ENCODE results near the gene RALGPS1. TPM values are rescaled to one million over a fixed set of nuclear protein-coding genes. Genes with fewer than 3 reads are reported as not detected.

Gene RALGPS1
- total and polyA plus RNA-seq, 4 donors: 34.4 to 80.9 (median 73.2) TPM

DNA sequence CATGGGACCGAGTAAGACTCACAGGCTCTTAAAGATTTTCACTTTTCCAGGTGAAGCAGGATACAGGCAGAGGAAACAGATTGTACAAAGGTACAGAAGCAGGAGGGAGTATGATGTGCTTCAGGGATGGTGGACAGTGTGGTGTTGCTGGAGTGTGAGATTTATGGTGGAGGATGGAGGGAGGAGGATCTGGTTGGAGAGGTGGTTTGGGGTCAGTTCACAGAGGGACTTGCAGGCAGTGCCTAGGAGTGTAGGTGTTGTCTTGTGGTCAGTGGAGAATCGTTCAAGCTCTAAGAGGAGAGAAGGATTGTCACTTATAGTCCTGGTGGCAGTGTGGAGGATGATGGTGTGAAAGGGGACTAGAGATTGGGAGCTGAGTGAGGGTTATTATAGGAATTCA lies 11.8 kb downstream of the RALGPS1 start:
- 91% methylated on average over 2 of the region's 2 CpGs for WGBS (ENCODE audit: insufficient coverage)
- Histone ChIP-seq H3K27ac (ENCODE audit: low read depth, low read length) (no peak overlapping the region), H3K27me3 (ENCODE audit: control insufficient read depth, insufficient read depth, low read length) (no peaks in the 10 kb centered on the region), H3K36me3 (ENCODE audit: control insufficient read depth, insufficient read depth, low read length) (no peaks in the 10 kb centered on the region), H3K9me3 (ENCODE audit: control insufficient read depth, insufficient read depth, low read length) (no peaks in the 10 kb centered on the region), H3K4me3 (ENCODE audit: low read depth, low read length) (no peak overlapping the region), H3K4me1 (ENCODE audit: control insufficient read depth, insufficient read depth, low read length) (no peaks in the 10 kb centered on the region)
- no peak for DNase-seq (ENCODE audit: low read depth in 4 of 6, low spot score in 6 of 6)

DNA sequence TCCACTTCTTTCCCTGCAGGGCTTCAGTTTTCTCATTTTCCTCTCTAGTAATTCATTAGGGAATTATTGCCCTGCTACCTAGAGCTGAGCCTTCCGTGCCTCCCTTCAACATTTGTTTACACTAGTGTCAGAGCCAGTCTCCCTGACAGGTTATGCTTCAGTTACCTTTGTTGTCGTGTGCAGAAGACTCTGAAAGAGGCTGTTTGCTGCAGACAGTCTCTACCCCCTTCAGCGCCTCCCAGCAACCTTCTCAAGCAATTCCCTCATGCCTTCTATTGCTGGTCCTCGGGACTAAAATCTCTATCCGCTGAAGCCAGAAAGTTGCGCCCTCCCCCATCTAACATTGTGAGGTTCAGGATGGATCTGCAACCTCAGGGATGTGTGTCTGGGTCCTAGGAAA lies 12.8 kb downstream of the RALGPS1 start:
- Histone ChIP-seq H3K4me1 (ENCODE audit: control insufficient read depth, insufficient read depth, low read length) (no peaks in the 10 kb centered on the region), H3K36me3 (ENCODE audit: control insufficient read depth, insufficient read depth, low read length) (no peaks in the 10 kb centered on the region), H3K9me3 (ENCODE audit: control insufficient read depth, insufficient read depth, low read length) (no peaks in the 10 kb centered on the region), H3K4me3 (ENCODE audit: low read depth, low read length) (no peak overlapping the region), H3K27me3 (ENCODE audit: control insufficient read depth, insufficient read depth, low read length) (no peaks in the 10 kb centered on the region), H3K27ac (ENCODE audit: low read depth, low read length) (no peak overlapping the region)
- DNase-seq (ENCODE audit: low read depth in 4 of 6, low spot score in 6 of 6): no peak
- WGBS (ENCODE audit: insufficient coverage): 49% methylated on average over 3 of the region's 6 CpGs

DNA sequence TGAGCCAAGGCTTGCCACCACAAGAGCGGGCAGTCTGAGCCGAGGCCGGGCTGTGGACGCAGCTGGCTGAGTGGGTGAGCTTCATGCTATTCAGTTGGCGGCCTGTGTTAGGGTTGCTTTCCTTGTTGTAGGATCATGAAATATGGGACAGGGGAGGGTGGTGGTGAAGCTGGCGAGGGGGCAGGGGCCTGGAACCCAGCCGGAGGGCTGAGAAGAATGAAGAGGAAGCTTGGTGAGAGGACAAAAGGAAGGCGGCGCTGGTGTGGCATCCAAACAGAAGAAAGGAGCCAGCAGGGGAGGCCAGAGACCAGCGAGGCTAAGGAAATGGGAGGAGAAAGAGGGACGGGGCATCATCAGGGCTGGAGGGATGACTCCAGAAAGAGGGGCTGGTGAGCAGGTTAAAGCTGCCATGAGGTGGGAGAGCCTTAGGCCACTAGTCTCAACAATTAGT lies 18.3 kb downstream of the RALGPS1 start:
- no peaks in the 10 kb centered on the region for H3K9me3 ChIP-seq (ENCODE audit: control insufficient read depth, insufficient read depth, low read length)
- peaks cover 7% of the 10 kb centered on the region for H3K36me3 ChIP-seq (ENCODE audit: control insufficient read depth, insufficient read depth, low read length)
- H3K27ac ChIP-seq (ENCODE audit: low read depth, low read length): no peak overlapping the region
- H3K4me3 ChIP-seq (ENCODE audit: low read depth, low read length): no peak overlapping the region
- peaks cover 7% of the 10 kb centered on the region for H3K4me1 ChIP-seq (ENCODE audit: control insufficient read depth, insufficient read depth, low read length)
- H3K27me3 ChIP-seq (ENCODE audit: control insufficient read depth, insufficient read depth, low read length): no peaks in the 10 kb centered on the region
- WGBS (ENCODE audit: insufficient coverage): 57% methylated on average over 11 of the region's 11 CpGs
- peak in 1 of 6 donors; percentile 34 for DNase-seq (ENCODE audit: low read depth in 4 of 6, low spot score in 6 of 6)

DNA sequence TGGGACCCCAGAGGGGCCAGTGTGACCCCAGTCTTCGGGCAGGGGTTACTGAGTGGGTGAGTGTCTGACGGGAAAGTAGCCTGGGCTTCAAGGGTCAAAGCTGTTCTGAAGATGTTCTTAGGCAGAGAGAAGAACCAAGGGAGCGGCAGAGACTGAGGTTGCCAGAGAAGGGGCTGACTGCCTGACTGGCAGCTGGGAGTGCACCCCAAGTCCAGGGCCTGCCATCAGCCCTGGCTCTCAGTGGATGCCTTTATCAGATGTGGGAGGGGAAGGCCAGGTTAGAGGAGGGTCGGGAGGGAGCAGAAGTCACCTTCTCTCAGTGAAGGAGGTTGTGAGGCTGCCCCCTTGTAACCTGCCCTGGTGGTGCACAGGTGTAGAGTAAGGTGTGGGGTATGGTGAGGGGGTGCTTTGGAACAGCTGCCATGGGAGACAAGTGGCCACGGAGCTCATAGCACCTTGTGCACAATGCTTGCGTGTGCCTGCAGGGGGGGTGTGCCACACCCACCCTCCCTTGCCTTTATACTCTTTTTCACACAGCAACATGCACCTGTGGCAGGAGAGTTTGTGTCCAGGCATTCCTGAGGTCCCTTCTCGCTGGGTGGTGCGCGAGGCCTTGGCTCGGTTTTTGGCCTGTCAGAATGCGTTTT lies 18.9 kb downstream of the RALGPS1 start:
- H3K36me3 ChIP-seq (ENCODE audit: control insufficient read depth, insufficient read depth, low read length): peaks cover 7% of the 10 kb centered on the region
- H3K4me1 ChIP-seq (ENCODE audit: control insufficient read depth, insufficient read depth, low read length): peaks cover 7% of the 10 kb centered on the region
- 84% methylated on average over 9 of the region's 11 CpGs for WGBS (ENCODE audit: insufficient coverage)
- DNase-seq (ENCODE audit: low read depth in 4 of 6, low spot score in 6 of 6): no peak
- H3K9me3 ChIP-seq (ENCODE audit: control insufficient read depth, insufficient read depth, low read length): no peaks in the 10 kb centered on the region
- H3K4me3 ChIP-seq (ENCODE audit: low read depth, low read length): no peak overlapping the region
- no peak overlapping the region for H3K27ac ChIP-seq (ENCODE audit: low read depth, low read length)
- no peaks in the 10 kb centered on the region for H3K27me3 ChIP-seq (ENCODE audit: control insufficient read depth, insufficient read depth, low read length)

DNA sequence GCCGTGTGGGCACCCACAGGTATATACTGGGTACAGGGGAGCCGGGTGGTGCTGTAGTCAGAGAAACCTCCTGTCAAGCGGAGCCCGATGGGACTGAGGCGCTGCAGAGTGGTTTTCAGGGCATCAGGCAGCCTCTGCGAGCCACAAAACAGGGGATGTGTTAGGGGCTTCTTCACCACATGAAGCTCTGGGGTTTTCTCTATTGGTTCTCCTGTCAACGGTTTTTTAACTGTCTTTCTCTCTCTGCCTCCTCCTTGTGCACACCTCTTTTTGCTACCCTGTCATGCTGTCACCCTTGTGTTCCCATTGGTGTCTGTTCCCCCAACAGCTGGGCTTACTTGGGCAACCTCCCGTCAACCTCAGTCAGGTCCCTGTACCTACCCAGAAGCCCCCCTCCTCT lies 19.9 kb downstream of the RALGPS1 start:
- WGBS (ENCODE audit: insufficient coverage): 94% methylated on average over 8 of the region's 8 CpGs

DNA sequence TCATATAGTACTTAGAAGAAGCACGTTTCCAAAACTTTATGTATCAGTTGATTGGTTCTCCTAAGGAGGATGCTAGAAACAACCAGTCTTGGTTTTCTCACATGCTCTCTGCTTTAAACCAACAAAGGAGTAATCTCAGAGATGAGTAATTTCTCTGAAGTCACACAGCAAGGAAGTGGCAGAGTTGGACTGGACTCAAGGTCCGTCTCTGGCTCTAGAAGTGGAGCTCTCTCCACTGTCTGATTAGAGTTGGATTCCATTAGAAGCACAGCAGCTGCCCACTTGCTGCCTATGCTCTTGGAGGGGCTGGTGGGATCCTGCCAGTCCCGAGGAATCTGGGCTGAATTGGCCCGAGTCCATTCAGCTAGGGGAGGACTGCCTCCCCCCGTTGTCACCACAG lies 21.0 kb downstream of the RALGPS1 start:
- DNase-seq (ENCODE audit: low read depth in 4 of 6, low spot score in 6 of 6): no peak
- no peak overlapping the region for H3K27ac ChIP-seq (ENCODE audit: low read depth, low read length)
- peaks cover 7% of the 10 kb centered on the region for H3K4me1 ChIP-seq (ENCODE audit: control insufficient read depth, insufficient read depth, low read length)
- no peak overlapping the region for H3K4me3 ChIP-seq (ENCODE audit: low read depth, low read length)
- H3K9me3 ChIP-seq (ENCODE audit: control insufficient read depth, insufficient read depth, low read length): no peaks in the 10 kb centered on the region
- 83% methylated on average over 4 of the region's 5 CpGs for WGBS (ENCODE audit: insufficient coverage)
- no peaks in the 10 kb centered on the region for H3K27me3 ChIP-seq (ENCODE audit: control insufficient read depth, insufficient read depth, low read length)
- H3K36me3 ChIP-seq (ENCODE audit: control insufficient read depth, insufficient read depth, low read length): peaks cover 7% of the 10 kb centered on the region

More for the DNA sequence above, 19.9 kb downstream of the RALGPS1 start:
- Histone ChIP-seq H3K27me3 (ENCODE audit: control insufficient read depth, insufficient read depth, low read length) (no peaks in the 10 kb centered on the region), H3K27ac (ENCODE audit: low read depth, low read length) (no peak overlapping the region), H3K9me3 (ENCODE audit: control insufficient read depth, insufficient read depth, low read length) (no peaks in the 10 kb centered on the region), H3K36me3 (ENCODE audit: control insufficient read depth, insufficient read depth, low read length) (peaks cover 7% of the 10 kb centered on the region), H3K4me1 (ENCODE audit: control insufficient read depth, insufficient read depth, low read length) (peaks cover 7% of the 10 kb centered on the region), H3K4me3 (ENCODE audit: low read depth, low read length) (no peak overlapping the region)
- no peak for DNase-seq (ENCODE audit: low read depth in 4 of 6, low spot score in 6 of 6)

DNA sequence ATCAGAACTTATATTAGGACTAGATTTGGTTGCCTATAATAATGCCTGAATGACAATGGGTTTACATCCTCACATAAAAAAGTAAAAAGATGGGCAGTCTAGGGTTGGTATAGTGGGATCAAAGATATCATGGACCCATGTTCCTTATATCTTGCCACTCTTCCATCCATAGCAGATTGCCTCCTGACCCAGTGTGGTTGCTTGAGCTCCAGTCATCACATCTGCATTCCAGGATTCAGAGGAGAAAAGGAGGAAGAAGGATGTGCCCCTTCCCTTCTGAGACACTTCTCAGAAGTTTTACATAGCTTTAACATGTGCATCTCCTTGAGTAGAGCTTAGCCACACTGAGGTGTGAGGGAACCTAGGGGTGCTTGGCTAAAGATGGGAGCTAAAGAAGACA lies 22.9 kb downstream of the RALGPS1 start:
- Histone ChIP-seq H3K9me3 (ENCODE audit: control insufficient read depth, insufficient read depth, low read length) (no peaks in the 10 kb centered on the region), H3K4me3 (ENCODE audit: low read depth, low read length) (no peak overlapping the region), H3K4me1 (ENCODE audit: control insufficient read depth, insufficient read depth, low read length) (peaks cover 7% of the 10 kb centered on the region), H3K27me3 (ENCODE audit: control insufficient read depth, insufficient read depth, low read length) (no peaks in the 10 kb centered on the region), H3K36me3 (ENCODE audit: control insufficient read depth, insufficient read depth, low read length) (peaks cover 7% of the 10 kb centered on the region), H3K27ac (ENCODE audit: low read depth, low read length) (no peak overlapping the region)
- no peak for DNase-seq (ENCODE audit: low read depth in 4 of 6, low spot score in 6 of 6)

DNA sequence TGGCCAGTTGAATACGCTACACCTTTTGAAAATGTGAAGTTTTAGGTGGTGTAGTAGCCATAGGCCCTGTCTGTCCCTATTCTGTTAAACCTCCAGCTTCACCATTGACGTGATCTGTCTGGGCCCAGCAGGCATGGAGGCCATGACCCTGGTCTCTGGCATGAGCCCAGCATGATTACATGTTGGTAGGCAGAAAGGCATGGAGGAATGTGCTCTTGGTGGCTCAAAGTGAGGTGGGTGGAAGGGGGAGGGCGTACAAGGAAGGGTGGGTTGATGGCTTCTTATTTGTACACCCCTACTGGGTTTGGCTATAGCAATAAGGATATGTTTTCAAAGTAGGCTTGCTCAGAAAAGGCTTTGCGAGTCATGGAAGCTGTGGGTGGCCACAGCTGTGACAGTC lies 23.7 kb downstream of the RALGPS1 start:
- Histone ChIP-seq H3K9me3 (ENCODE audit: control insufficient read depth, insufficient read depth, low read length) (no peaks in the 10 kb centered on the region), H3K27me3 (ENCODE audit: control insufficient read depth, insufficient read depth, low read length) (no peaks in the 10 kb centered on the region), H3K4me3 (ENCODE audit: low read depth, low read length) (no peak overlapping the region), H3K27ac (ENCODE audit: low read depth, low read length) (no peak overlapping the region), H3K4me1 (ENCODE audit: control insufficient read depth, insufficient read depth, low read length) (no peaks in the 10 kb centered on the region), H3K36me3 (ENCODE audit: control insufficient read depth, insufficient read depth, low read length) (peaks cover 5% of the 10 kb centered on the region)
- WGBS (ENCODE audit: insufficient coverage): 73% methylated on average over 2 of the region's 4 CpGs
- DNase-seq (ENCODE audit: low read depth in 4 of 6, low spot score in 6 of 6): no peak

DNA sequence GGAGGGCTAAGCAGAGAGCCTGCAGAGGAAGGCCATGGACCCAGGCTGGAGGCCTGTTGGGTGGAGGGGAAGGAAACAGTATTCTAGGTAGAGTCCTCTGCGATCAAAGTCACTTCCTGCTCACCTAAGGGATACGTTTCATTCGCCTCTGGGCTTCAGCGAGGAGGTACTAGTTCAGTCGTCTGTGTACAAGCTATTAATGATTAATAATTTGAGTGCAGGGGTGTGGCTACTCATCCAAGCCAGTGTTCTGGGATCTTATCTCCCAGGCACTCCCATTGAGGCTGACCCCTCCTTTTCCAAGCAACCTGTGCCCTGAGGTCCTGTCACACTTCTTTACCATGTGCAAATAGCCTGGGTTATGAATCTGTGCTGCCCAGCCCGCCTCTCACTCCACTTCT lies 25.2 kb downstream of the RALGPS1 start:
- 70% methylated on average over 2 of the region's 6 CpGs for WGBS (ENCODE audit: insufficient coverage)
- Histone ChIP-seq H3K4me3 (ENCODE audit: low read depth, low read length) (no peak overlapping the region), H3K4me1 (ENCODE audit: control insufficient read depth, insufficient read depth, low read length) (no peaks in the 10 kb centered on the region), H3K27ac (ENCODE audit: low read depth, low read length) (no peak overlapping the region), H3K9me3 (ENCODE audit: control insufficient read depth, insufficient read depth, low read length) (no peaks in the 10 kb centered on the region), H3K36me3 (ENCODE audit: control insufficient read depth, insufficient read depth, low read length) (no peaks in the 10 kb centered on the region), H3K27me3 (ENCODE audit: control insufficient read depth, insufficient read depth, low read length) (no peaks in the 10 kb centered on the region)
- DNase-seq (ENCODE audit: low read depth in 4 of 6, low spot score in 6 of 6): no peak

DNA sequence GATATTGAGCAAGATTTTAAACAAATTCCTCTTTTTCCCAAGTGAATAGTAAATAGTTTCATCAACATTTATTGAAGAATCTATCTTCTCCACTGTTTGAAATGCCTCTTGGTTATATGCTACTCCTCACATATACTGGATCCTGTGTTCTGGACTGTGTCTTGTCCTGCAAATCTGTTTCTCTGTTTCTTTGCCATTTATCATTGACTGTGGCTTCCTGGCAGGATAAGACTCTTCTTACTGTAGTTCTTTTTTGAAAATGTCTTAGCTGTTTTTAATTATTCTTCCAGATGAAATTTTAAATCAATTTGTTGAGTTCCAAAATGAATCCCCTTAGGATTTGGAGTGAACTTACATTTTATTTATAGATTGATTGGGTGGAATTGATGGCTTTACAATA lies 27.8 kb downstream of the RALGPS1 start:
- Histone ChIP-seq H3K36me3 (ENCODE audit: control insufficient read depth, insufficient read depth, low read length) (no peaks in the 10 kb centered on the region), H3K27me3 (ENCODE audit: control insufficient read depth, insufficient read depth, low read length) (no peaks in the 10 kb centered on the region), H3K4me3 (ENCODE audit: low read depth, low read length) (no peak overlapping the region), H3K4me1 (ENCODE audit: control insufficient read depth, insufficient read depth, low read length) (no peaks in the 10 kb centered on the region), H3K9me3 (ENCODE audit: control insufficient read depth, insufficient read depth, low read length) (no peaks in the 10 kb centered on the region), H3K27ac (ENCODE audit: low read depth, low read length) (no peak overlapping the region)
- DNase-seq (ENCODE audit: low read depth in 4 of 6, low spot score in 6 of 6): no peak

Data from spinal cord (tissue), 10 donors.